IPS DF 19.7 (cell line): Measurements from ENCODE around the gene MRPS27.

ENCODE experiments used
- DNase-seq: peaks from one replicate; pipeline ENCODE4 v3.0.0-alpha.2; 2013; ENCODE audit warnings: low read depth, low spot score

MRPS27 gene

GRCh38 chr5:72205431-72206009 lies 114.5 kb downstream of the MRPS27 start:
- DNase-seq: no peak

- DNase-seq: no peak
These were observed 115.1 kb downstream of the MRPS27 start for GRCh38 chr5:72204946-72205345.

GRCh38 chr5:72203251-72203845 lies 116.7 kb downstream of the MRPS27 start:
- DNase-seq: no peak

- no peak for DNase-seq
These were observed 117.7 kb downstream of the MRPS27 start for GRCh38 chr5:72202331-72202825.

GRCh38 chr5:72199681-72200080 lies 120.4 kb downstream of the MRPS27 start:
- DNase-seq: no peak

GRCh38 chr5:72197393-72197792 lies 122.6 kb downstream of the MRPS27 start:
- no peak for DNase-seq

- no peak for DNase-seq
These were observed 124.5 kb downstream of the MRPS27 start for GRCh38 chr5:72195581-72195980.

GRCh38 chr5:72194846-72195245 lies 125.2 kb downstream of the MRPS27 start:
- DNase-seq: no peak

- no peak for DNase-seq
These were observed 128.6 kb downstream of the MRPS27 start for GRCh38 chr5:72191404-72191803.

- DNase-seq: no peak
These were observed 130.9 kb downstream of the MRPS27 start for GRCh38 chr5:72189146-72189545.

- DNase-seq: no peak
These were observed 131.9 kb downstream of the MRPS27 start for GRCh38 chr5:72188166-72188565.

- no peak for DNase-seq
These were observed 132.5 kb downstream of the MRPS27 start for GRCh38 chr5:72187388-72188075.

GRCh38 chr5:72185496-72186329 lies 134.3 kb downstream of the MRPS27 start:
- no peak for DNase-seq

GRCh38 chr5:72184408-72184807 lies 135.6 kb downstream of the MRPS27 start:
- DNase-seq: no peak

- no peak for DNase-seq
These were observed 136.9 kb downstream of the MRPS27 start for GRCh38 chr5:72183101-72183520.

- DNase-seq: no peak
These were observed 137.4 kb downstream of the MRPS27 start for GRCh38 chr5:72182686-72183085.

- DNase-seq: no peak
These were observed 139.1 kb downstream of the MRPS27 start for GRCh38 chr5:72180925-72181324.

GRCh38 chr5:72179816-72180440 lies 140.1 kb downstream of the MRPS27 start:
- DNase-seq: no peak

- DNase-seq: no peak
These were observed 140.8 kb downstream of the MRPS27 start for GRCh38 chr5:72179028-72179815.

- DNase-seq: no peak
These were observed 142.5 kb downstream of the MRPS27 start for GRCh38 chr5:72177538-72177937.

GRCh38 chr5:72172786-72173185 lies 147.3 kb downstream of the MRPS27 start:
- DNase-seq: no peak
